Activated CD4-positive, CD25-positive, alpha-beta regulatory T cell (primary cell): ENCODE results near the gene WDR19.

Experiments used
- DNase-seq, 4 experiments: peaks; one replicate each; lab custom pipeline; 2025; lab: John Stamatoyannopoulos, UW

Gene WDR19

DNA sequence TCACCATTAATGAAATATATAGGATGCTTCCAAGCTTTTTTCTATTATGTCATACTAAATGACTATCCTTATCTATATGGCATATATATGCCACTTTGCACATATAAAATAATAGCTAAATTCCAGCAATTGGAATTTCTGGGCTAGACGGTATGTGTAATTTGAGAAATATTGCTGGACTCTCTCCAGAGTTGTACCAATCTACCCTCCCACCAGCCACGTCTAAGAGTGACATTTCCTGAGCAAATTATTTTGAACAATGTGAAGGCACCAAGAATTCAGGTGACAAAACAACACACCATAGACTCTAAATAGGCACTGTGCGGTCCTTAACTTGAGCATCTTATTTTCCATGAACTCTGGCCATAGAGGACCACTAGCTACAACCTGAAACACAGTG, 121.5 kb downstream of the WDR19 start:
- DNase-seq: no peak

DNA sequence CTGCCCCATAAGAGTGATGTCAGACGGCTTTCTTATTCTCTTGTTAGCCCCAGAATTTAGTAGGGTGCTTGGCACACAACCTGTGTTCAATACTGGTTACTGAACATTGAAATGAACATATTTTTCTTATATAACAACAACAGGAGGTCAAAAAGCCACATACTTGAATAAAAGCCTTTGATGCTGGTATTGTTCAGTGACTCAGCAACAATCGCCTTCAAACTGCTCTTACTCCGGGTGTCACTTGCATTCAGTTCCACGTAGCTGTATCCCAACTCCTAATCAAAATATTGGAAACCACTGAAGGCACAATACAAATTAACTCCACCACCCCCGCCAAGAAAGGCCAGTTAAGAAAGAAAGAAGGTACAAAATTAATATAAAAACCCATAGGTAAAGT, 122.3 kb downstream of the WDR19 start:
- no peak for DNase-seq

DNA sequence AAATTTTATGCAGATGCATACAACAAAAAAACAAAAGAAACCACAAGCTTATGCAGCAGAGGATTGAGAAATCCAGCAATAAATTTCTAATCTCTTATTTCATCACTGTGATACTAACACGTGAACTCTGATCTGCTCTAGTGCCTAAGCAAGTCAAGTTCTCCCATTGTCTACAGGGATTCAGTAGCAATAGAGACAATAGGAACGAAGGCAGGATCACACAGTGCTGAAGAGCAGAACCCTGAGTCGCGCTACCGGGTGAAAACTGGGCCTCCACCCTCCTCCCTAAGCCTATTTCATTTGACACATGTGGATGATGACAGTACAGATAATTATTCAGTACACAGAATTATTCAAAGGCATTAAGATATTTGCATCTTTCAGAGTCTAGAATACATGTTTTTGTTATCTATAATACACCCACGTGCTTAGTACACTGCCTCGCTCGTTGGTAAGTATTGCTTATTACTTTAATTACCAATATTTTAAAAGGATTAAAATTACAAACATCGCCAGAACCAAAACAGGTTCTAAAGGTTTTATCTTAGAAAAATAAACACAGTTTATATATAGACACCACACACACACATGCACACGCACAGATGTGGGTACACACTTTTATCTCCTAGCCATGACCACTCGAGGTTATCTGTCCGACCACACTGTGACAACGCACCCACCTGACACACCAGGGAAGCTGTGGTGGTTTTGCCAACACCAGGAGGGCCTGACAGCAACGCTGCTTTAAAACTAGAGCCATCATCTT, 123.8 kb downstream of the WDR19 start:
- DNase-seq: no peak

DNA sequence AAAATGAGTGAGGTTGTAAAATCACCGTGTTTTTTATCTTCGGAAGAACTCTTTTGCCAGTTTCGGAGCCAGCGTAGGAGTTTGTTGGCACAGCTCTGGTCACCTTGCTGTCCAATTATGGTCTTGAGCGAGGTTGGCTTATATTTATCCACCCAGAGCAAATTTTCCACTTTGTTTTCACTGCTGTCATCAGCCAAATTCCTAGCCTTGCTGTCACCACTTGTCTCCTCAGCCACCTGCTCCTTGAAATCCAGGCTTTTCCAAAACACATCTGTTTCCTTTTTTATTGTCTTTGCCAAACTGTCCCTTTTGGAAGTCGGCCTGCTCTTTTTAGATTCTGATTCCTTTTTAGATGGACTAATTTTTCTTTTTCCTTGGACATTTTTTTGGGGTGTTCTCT, 126.3 kb downstream of the WDR19 start:
- DNase-seq: no peak

DNA sequence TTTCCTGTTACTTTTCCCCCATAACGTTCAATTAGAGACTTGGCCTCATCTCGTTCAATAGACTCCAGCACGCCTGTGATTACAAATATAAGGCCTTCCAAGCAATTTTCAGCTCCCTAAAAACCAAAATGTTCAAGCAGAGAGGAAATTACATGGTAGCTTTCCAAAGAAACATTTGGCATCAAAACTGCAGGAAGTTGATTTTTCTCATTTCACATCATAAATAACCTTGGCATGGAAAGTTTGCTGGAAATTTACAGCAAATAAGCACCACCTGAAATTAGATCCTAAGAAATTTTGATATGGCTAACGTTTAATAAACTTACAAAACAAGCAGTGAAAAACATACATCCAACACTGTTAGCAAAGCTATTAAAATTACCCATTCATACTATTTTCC, 130.5 kb downstream of the WDR19 start:
- no peak for DNase-seq

DNA sequence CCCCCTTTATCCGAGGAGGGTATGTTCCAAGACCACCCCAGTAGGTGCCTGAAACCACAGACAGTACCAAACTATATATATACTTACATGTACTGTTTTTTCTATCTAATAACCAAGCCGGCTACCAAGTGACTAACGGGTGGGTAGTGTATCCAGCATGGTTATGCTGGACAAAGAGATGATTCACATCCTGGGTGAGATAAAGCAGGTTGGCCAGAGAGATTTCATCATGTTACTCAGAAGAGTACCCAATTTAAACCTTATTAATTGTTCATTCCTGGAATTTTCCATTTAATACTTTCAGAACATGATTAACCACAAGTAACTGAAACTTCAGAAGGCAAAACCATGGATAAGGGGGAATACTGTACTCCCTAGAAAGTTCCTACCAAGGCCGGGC, 137.3 kb downstream of the WDR19 start:
- DNase-seq: no peak

DNA sequence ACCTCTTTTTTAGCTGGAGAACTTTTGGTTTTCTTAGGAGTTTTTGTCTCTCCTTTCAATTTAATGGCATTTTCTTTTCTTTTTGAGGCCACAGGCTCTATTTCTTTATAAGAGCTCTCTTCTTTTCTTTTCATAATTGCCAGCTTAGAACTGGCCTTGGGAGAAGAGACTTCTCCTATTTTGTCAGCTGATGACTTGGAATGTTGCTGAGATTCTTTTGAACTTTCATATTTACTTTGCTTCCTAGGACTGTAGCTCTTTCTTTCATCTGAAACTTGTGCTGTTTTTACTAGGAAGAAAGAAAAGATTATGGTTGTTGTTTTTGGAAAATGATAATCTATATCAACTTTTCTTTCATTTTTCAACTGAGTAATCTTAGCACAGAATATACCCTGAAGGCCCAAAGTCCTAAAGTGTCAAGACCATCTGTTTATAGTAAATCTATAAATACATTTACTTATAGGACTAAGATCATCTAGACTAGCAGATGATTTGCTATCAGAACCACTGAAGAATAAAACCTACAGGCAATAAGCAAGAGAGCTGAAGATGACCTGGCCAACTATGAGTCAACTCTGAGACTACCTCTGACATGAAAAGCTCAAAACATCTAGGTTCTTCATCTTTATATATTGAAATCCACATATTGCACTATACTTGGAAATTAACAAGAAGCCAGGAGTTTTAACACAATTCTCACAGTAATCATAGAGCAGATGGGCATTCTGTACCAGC, 138.2 kb downstream of the WDR19 start:
- DNase-seq: no peak

DNA sequence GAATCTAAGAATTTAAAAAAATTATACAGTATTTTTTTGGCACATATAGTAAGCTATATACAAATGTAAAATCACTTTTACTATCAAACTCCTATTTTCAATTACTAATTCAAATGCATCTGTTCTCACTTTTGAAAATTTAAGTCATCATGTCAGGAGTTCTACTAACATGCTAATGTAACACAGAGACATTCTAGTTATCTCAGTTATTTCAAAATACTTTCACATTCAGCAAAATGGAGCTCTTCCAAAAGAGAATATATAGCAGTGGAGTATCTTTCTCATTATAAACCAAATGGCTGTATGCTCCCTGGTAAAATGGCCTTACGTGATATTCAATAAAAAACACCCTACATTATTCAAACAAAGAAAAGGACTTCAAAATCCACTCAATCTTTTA, 141.5 kb downstream of the WDR19 start:
- no peak for DNase-seq

DNA sequence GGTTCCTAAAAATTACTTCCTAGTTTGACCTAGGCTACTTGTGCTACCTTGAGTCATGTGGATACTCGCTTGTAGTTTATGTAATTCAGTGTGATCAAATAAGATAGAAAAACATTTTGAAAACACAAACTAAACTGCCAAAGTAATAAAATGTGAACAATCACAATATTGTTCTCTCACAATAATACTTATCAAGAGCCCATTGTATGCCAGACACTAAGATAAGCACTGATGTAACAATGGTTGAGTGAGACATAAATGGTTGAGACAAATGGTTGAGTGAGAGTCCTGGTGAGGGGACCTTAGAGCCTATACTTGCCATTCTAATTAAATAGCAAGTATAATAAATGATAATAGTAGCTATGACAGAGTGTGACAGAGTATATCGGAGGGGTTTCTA, 142.1 kb downstream of the WDR19 start:
- DNase-seq: no peak

DNA sequence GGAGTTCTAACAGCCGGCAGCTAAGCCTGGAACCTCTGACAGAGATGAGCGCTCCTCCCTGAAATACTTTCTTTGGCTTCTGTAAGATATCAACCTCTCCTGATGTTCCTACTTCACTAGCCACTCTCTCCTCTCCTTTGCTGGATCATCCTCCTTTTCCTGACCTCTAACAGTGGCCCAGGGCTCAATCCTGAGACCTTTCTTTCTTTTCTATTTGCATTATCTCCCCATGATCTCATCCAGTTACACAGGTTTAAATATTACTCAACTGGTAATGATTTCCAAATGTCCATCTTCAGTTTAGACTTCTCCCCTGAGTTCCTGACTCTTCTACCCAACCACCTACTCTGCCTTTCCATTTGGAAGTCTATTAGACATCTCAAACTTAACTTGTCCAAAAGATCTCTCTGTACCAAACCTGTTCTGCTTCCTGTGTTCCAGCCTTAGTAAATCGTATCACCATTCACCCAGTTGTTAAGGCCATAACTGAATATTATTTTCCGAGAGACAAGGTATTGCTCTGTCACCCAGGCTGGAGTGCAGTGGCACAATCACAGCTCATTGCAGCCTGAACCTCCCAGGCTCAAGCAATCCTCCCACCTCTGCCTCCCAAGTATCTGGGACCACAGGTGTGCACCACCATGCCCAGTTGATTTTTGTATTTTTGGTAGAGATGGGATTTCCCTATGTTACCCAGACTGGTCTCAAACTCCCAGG, 142.7 kb downstream of the WDR19 start:
- DNase-seq: no peak

DNA sequence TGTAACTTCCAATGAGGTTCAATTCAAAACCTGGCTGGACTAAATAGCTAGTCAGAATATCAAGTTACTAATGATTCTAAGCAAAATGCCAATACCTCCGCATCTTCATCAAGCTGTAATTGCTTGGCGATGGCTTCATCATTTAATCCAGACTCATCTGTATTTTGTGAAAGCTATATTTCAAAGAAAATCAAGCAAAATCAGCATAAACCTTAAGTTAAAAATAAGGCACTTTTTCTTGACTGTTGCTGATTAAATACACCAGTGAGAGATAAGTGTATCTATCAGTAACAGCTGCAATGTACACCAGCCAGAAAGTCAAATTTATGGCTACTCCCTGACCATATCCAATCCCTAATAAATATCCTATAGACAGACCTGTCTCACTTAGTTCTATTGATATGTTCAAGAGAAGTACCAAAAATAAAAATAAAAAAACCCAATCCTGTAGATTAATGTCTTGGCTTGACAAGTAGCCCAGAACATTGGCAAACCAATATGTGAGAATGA, 144.2 kb downstream of the WDR19 start:
- DNase-seq: no peak

DNA sequence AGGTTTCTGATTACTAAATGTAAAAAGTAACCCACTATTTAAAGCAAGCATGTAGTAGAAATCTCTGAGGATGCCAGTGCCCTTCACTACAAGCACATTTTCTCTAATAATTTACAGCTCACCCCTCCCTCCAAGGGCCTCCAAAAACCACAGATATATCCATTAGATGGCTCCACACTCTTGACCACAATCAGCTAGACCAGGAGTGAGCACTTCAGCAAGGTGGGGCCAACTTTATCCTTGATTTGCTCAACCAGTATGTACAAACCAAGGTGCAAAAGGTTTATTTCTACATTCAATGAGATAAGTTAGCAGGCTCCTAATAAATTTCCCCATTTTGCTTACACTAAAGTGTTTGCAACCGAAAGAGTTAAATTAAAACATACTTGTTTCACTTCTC, 148.0 kb downstream of the WDR19 start:
- no peak for DNase-seq

DNA sequence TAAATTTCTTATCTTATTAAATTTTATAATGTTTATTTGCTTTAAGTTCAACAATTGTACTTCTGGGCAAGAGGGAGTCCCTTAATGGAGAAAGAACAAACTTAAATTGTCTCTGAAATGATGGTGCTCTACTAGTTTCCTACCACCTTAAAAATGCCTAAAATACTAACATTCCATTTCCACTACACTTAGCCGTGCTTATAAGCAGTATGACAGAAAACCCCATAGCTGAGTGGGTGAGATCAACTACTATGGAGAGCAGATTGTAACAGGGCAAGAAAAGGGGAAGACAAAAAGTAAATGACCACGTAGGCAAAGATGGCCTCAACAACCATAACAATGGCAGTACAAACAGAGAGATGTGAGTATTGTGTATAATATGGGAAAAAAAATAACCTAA, 148.9 kb downstream of the WDR19 start:
- DNase-seq: no peak
